ENCODE results near the gene B3GNT9.

DNA sequence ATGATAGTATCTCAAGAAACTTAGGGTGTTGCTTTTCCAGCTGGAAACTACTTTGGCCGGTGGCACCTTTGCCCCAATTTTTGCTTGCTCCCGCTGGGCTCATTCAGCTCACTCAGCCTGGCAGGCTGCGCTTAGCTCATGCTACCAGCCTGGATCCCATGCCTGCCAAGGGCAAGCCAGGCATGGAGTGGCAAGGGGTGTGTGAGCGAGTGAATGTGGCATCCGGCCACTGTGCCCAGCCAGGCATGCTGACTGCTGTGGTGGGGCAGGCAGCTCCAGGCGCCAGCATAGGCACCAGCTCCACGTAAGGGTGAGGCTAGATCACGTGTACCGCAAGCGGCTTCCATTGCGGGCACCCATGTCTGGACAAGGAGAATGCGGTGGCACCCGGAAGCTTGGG is 9.4 kb downstream of the B3GNT9 start:
- TF ChIP-seq, protein P1, sequence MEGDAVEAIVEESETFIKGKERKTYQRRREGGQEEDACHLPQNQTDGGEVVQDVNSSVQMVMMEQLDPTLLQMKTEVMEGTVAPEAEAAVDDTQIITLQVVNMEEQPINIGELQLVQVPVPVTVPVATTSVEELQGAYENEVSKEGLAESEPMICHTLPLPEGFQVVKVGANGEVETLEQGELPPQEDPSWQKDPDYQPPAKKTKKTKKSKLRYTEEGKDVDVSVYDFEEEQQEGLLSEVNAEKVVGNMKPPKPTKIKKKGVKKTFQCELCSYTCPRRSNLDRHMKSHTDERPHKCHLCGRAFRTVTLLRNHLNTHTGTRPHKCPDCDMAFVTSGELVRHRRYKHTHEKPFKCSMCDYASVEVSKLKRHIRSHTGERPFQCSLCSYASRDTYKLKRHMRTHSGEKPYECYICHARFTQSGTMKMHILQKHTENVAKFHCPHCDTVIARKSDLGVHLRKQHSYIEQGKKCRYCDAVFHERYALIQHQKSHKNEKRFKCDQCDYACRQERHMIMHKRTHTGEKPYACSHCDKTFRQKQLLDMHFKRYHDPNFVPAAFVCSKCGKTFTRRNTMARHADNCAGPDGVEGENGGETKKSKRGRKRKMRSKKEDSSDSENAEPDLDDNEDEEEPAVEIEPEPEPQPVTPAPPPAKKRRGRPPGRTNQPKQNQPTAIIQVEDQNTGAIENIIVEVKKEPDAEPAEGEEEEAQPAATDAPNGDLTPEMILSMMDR (IDR thresholded peaks at IDR 0.05): no peak
- no peak for TF ChIP-seq POLR2A (IDR thresholded peaks at IDR 0.05)

All from heart left ventricle (tissue), 13 donors.